ENCODE measurements around the gene CXXC4. TPM values are rescaled to one million over a fixed set of nuclear protein-coding genes. Genes with fewer than 3 reads are reported as not detected.

Gene CXXC4
- total RNA-seq (1 to 10 TPM; 1.2 to 6.0 (median 4.6) TPM), polyA plus RNA-seq (1 to 10 TPM in 1 of 2 donors, under 1 TPM in 1; 0.46 to 1.8 TPM)
- long read RNA-seq, donor 1, partial matches to known transcripts = 3 of 5 reads
- long read RNA-seq, donor 1, other reads (novel, unspliced or antisense) = 1 of 5 reads
- long read RNA-seq, donor 2, partial matches to known transcripts = 2 of 5 reads
- long read RNA-seq, donor 2, other reads (novel, unspliced or antisense) = 3 of 5 reads
- long read RNA-seq, donor 3, partial matches to known transcripts = 0 of 1 reads
- long read RNA-seq, donor 3, other reads (novel, unspliced or antisense) = 1 of 1 reads

DNA sequence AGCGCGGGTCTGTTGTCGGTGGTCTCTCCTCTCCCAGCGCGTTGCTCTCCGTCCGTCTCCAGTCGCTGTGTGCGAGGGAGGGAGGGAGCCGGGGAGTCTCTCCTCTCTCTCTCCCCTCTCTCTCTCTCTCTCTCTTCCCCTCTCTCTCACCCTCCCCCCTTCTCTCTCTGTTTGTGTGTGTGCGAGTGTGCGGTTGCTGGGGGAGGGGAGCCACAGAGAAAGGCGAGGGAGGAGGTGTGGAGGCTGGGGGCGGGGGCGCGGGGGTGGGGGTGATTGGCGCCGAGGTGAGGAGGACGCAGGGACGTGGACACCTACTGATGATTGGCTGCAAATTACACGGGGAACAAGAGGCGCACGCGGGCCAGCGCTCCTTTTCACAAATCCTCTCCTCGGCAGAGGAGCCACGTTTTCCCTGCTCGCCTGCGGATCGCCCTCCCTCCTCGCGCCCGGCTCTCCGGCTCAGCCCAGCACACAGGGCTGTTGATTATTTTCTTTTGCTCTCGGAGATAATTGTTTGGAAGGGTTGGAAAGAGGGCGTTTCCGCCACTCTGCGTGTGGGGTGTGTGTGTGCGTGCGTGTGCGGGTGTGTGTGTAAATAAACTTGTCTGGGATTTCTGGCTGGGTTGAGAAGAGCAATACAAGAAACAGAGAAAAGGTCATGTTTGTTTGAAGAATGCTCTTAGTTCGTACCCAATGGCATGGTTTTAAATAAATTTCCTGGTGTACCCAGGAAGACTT, at the start of gene CXXC4:
CXXC4 (minus strand) TSS at position 73 of the 738 bp plus-strand sequence. CDS start 3,092 bp downstream, outside the sequence.
- intact Hi-C loops (cut with DNase I) = loop anchor here in 1 of 10 donors (5.0 to 10.0 kb wide), 2 partner anchors 97 to 240 kb away; no protein-coding TSS in a partner anchor
- no peaks in the 10 kb centered on the region for H3K36me3 ChIP-seq
- TF ChIP-seq, protein P1, sequence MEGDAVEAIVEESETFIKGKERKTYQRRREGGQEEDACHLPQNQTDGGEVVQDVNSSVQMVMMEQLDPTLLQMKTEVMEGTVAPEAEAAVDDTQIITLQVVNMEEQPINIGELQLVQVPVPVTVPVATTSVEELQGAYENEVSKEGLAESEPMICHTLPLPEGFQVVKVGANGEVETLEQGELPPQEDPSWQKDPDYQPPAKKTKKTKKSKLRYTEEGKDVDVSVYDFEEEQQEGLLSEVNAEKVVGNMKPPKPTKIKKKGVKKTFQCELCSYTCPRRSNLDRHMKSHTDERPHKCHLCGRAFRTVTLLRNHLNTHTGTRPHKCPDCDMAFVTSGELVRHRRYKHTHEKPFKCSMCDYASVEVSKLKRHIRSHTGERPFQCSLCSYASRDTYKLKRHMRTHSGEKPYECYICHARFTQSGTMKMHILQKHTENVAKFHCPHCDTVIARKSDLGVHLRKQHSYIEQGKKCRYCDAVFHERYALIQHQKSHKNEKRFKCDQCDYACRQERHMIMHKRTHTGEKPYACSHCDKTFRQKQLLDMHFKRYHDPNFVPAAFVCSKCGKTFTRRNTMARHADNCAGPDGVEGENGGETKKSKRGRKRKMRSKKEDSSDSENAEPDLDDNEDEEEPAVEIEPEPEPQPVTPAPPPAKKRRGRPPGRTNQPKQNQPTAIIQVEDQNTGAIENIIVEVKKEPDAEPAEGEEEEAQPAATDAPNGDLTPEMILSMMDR (IDR thresholded peaks at IDR 0.05) = no peak
- peak within 1 kb of the TSS; percentile 61 to 85 (median 80) for H3K27ac ChIP-seq
- H3K9me3 ChIP-seq = no peaks in the 10 kb centered on the region
- peaks cover 0 to 33% (median 23%) of the 10 kb centered on the region in 9 donors for H3K4me1 ChIP-seq
- H3K27me3 ChIP-seq = peaks cover 0 to 64% (median 0%) of the 10 kb centered on the region in 7 donors
- ATAC-seq = peak; percentile 71 to 90 (median 84)
- peak; percentile 70 to 75 for DNase-seq
- peak within 1 kb of the TSS; percentile 35 to 77 (median 52) for H3K4me3 ChIP-seq
- WGBS, 2 donors = 0 to 1% methylated on average over 39 to 40 of the region's 42 CpGs

DNA sequence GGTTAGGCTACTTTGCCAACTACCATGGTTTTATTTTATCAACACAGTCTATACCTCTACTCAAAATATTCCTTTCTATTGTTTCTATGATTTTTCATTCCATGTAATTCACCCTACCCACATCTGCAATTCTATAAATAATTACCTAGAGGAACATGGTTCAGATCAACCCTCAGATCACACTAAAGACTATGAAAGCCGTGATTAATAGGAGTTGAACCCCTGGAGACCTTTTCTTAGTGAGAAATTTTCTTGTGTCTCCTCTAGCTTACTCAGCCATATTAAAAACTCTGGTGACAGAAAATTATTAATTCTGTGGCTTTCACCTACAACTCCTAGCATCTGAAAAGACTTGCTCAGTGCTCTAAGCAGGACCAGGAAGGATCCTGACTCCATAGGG, 38.5 kb upstream of the CXXC4 start:
- Histone ChIP-seq H3K36me3 (no peaks in the 10 kb centered on the region), H3K27ac (no peak overlapping the region), H3K9me3 (peaks cover 0 to 17% (median 8%) of the 10 kb centered on the region in 11 donors), H3K4me3 (no peak overlapping the region), H3K27me3 (no peaks in the 10 kb centered on the region), H3K4me1 (peaks cover 0 to 6% (median 0%) of the 10 kb centered on the region in 9 donors)
- intact Hi-C loops (cut with DNase I) = loop anchor here in 2 of 10 donors (10.0 kb wide), 1 partner anchor 468 kb away; no protein-coding TSS in a partner anchor
- ATAC-seq (no peak), DNase-seq (no peak)
- 67 to 76% methylated on average over 1 of the region's 1 CpG for WGBS, 2 donors
- TF ChIP-seq, protein P1 (IDR thresholded peaks at IDR 0.05) = no peak

DNA sequence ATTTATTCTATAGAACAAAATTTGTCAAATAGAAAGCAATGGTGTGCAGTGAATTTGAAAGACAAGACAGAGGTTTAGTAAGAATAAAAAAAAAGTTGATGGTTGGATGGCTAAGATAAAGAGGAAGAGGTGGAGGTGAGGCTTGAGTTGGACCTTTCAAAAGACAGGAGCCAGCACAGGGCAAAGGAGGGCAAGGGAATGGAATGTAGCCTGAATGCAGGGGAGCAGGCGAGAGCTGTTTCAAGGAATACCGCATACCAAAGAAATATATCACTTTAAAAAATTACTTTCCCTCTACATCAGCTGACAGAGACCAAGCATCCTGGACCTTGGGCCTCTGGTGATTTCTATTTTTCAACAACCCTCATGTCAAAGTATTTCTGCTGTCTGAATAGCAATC, 38.0 kb upstream of the CXXC4 start:
- Histone ChIP-seq H3K4me3 (no peak overlapping the region), H3K9me3 (peaks cover 0 to 17% (median 8%) of the 10 kb centered on the region in 11 donors), H3K4me1 (peaks cover 0 to 6% (median 0%) of the 10 kb centered on the region in 9 donors), H3K27me3 (no peaks in the 10 kb centered on the region), H3K36me3 (no peaks in the 10 kb centered on the region), H3K27ac (no peak overlapping the region)
- WGBS, 2 donors = 57 to 66% methylated on average over 2 of the region's 2 CpGs
- TF ChIP-seq, protein P1 (IDR thresholded peaks at IDR 0.05) = no peak
- DNase-seq (no peak), ATAC-seq (no peak)
- intact Hi-C loops (cut with DNase I) = loop anchor here in 2 of 10 donors (10.0 kb wide), 1 partner anchor 468 kb away; no protein-coding TSS in a partner anchor

DNA sequence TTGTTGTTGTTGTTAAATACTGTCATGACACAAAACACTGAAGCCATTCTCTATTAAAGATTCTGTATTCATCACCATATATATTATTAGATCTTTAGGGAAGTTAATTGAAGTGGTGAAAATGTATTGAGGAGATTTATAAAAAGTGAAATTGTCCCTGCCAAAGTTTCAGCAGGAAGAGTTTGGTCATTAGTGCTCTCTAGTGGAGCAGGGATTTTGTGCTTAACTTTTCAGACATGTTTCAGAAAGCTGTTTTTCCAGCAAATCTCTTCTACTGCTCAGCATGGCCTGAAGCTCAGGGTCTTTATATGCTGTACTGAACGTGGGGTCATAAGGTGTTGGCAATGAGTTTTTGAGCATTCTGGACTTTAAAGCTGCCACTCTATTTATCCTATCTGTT, 36.7 kb upstream of the CXXC4 start:
- H3K27ac ChIP-seq = no peak overlapping the region
- H3K9me3 ChIP-seq = peaks cover 0 to 10% (median 4%) of the 10 kb centered on the region in 11 donors
- H3K4me1 ChIP-seq = peaks cover 0 to 6% (median 0%) of the 10 kb centered on the region in 9 donors
- ATAC-seq = no peak
- DNase-seq = no peak
- H3K4me3 ChIP-seq = no peak overlapping the region
- no peaks in the 10 kb centered on the region for H3K36me3 ChIP-seq
- TF ChIP-seq, protein P1 (IDR thresholded peaks at IDR 0.05) = peak in 4 of 9 donors; percentile 27 to 59 (median 50)
- 10 to 16% methylated on average over 1 of the region's 1 CpG for WGBS, 2 donors
- intact Hi-C loops (cut with DNase I) = loop anchor here in 2 of 10 donors (10.0 kb wide), 1 partner anchor 467 kb away; no protein-coding TSS in a partner anchor
- no peaks in the 10 kb centered on the region for H3K27me3 ChIP-seq
